GM10266 (cell line): ENCODE data around the gene BST2.

Experiments
- DNase-seq: peaks from one replicate; pipeline ENCODE4 v3.0.0; 2012; ENCODE audit errors: extremely low spot score
- TF ChIP-seq, protein P1 (sequence below): IDR thresholded peaks from 2 replicates; pipeline ENCODE4 v1.5.1; 2012; ENCODE audit warnings: mild to moderate bottlenecking, low read depth; ENCODE audit not compliant: control insufficient read depth, insufficient read depth; ENCODE audit errors: missing control alignments

Gene BST2

DNA sequence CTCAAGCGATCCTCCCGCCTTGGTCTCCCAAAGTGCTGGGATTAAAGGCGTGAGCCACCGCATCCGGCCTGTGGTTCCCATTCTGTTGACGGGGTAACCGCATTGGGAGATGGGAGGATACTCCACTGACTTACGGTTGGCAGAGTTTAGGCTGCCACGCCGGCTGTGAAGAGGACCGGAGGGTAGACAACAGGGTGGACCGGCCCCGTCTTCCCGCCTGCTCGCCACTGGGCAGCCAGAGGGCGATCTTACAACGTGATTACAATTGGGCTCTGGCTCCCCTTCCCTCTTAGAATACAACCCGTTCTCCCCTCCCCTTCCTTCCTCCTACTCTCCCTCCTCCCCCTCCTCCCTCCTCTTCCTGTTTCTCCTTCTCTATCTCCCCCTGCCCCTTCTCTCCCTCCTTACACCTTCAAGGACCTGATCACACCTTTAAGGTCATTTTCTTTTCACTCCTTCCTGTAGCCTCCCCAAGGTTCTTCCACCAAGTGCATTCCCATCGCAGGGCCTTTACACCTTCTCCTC, 10.5 kb downstream of the BST2 start:
- TF ChIP-seq, protein P1, sequence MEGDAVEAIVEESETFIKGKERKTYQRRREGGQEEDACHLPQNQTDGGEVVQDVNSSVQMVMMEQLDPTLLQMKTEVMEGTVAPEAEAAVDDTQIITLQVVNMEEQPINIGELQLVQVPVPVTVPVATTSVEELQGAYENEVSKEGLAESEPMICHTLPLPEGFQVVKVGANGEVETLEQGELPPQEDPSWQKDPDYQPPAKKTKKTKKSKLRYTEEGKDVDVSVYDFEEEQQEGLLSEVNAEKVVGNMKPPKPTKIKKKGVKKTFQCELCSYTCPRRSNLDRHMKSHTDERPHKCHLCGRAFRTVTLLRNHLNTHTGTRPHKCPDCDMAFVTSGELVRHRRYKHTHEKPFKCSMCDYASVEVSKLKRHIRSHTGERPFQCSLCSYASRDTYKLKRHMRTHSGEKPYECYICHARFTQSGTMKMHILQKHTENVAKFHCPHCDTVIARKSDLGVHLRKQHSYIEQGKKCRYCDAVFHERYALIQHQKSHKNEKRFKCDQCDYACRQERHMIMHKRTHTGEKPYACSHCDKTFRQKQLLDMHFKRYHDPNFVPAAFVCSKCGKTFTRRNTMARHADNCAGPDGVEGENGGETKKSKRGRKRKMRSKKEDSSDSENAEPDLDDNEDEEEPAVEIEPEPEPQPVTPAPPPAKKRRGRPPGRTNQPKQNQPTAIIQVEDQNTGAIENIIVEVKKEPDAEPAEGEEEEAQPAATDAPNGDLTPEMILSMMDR: peak; percentile 88
- peak; percentile 85 for DNase-seq

DNA sequence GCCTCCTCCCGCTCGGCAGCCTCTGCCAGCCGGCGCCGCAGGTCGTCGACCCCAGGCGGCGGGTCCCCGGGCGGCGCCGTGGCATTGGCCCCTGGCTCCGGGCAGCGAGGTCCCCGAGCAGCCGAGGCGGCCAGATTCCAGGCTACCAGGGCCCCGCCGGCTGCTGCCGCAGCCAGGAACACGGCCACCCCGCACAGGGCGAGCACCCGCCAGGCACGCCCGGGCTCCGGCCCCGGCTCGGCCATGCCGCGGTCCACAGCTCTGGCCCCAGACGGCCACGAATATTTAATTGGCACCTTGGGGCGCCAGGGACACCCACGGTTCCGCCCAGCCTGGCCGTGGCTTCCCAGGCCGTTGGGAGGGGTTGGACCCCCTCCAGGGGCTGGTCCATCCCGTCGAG, 11.5 kb downstream of the BST2 start, which contains the start of gene CCDC194:
TSS of gene CCDC194 (minus strand) at position 283 of the 400 bp plus-strand sequence. CDS start at position 245, 38 bp downstream.
- DNase-seq: no peak
- TF ChIP-seq, protein P1: no peak

DNA sequence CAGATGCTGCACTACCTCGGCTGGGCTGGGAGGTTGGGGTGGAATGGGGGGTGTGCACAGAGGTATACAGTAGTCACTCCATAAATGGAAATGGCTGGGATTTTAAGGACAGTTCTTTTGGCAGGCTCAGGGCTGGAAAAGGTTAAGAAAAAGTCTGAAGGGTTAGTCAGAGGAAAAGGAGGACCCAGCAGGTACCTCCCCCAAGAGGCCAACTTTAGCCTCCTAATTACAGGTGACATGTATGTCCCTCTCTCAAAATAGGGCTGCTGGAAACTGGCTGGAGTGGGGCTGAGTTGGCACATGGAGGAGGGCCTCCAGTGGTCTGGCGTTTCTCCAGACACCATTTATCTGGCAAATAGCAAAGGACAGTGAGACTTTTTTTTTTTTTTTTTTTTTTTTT, 12.4 kb downstream of the BST2 start:
- TF ChIP-seq, protein P1: no peak
- no peak for DNase-seq

DNA sequence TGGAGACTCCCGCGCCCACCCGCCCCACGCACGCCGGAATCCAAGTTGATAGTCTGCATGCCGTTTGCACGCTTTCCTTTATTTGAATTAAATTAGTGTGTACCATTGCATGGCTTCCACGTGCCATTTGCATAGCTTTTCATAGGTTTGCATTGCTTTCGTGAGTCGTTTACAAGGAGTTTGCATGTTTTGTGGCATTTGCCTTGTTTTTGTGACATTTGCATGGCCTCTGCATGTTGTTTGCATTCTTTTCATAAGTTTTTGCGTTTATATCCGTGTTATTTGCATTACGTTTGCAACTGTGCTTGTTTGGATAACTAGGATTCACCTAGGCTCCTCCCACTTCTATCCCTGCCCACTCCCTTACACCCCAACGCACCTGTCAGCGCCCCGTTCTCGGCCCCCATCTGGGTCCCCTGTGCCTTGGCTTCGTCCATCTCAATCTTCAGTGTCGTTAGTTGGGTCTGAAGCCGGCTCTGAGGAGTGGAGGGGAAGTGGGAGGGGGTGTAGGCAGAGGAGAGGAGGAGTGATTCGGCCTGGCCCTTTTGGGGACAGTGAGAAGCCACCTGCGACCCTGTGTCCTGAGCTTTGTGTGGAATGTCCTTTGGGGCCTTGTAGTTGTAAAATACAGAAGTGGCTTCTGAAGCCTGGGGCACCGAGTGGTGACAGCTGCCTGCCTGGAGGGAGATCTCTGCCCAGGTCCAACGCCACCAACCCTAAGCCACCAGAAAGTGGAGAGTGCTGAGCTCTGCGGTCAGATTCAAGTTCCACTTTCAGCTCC, 13.9 kb downstream of the BST2 start:
- DNase-seq: no peak

DNA sequence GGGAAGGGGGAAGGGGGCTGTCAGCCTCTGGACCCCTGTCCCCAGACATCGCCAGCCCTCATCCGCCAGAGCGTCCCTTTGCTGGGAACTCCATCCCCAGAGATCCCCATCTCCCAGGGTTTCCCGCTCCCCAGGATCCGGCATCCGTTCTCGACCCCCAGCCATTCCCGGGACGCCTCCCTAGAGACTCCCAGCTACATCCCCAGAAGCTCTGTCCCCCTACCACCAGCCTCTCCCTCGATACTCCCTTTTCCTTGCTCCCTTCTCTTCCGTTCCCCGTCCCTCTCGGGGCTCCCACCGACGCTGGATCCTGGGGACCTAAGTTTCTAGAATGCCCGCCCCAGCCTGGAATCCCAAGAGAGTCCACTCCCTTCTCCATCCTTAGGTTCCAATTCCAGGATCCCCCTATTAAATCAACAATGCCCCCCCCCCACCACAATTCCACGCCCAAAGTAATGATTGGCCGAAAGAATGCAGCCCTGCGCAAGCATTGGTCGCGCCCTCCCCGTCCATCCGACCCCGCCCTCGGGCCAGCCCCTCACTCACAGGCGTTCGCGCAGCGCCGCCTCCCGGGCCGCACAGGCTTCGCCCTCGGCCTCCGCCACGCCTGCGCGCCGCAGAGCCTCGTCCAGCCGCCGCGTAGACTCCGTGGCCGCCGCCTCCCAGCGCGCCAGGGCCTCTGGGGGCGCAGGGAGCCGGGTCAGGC, 14.6 kb downstream of the BST2 start:
- DNase-seq: peak; percentile 99
- TF ChIP-seq, protein P1: peak; percentile 96

More for the DNA sequence above, 13.9 kb downstream of the BST2 start:
- TF ChIP-seq, protein P1: no peak

DNA sequence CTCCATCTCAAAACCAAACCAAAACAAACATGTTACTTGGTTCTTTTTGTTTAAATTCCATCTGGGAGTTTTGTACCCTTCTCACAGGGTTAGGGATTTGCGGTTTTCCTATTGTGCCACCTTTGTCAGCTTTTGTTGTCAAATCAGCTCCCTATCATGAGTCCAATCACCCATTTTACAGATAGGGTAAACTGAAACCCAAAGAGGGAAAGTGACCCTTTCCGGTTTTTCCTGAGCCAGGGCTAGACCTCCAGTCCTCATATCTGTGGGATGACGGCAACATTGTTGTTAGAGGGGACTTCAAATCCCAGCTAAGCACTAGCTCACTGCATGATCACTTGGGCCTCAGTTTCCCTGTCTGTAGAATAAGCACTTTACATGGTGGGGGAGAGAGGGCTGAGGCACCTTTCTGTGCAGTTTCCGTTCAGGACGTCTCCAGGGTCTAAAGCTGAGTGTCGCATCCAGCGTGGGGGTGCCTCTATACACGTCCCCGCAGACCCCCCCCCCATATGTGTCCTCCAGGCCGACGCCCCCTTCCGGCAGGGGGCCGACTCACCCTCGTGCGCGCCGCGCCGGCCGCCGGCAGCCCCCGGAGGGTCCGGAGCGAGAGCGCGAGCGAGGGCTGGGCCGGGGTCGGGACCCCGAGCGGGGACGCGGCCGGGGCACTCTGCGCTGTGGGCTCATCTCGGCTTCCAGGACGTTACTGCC, 15.3 kb downstream of the BST2 start:
- DNase-seq: no peak
- TF ChIP-seq, protein P1: peak; percentile 27
